ENCODE data around the gene ETV4.

ETV4 gene

DNA sequence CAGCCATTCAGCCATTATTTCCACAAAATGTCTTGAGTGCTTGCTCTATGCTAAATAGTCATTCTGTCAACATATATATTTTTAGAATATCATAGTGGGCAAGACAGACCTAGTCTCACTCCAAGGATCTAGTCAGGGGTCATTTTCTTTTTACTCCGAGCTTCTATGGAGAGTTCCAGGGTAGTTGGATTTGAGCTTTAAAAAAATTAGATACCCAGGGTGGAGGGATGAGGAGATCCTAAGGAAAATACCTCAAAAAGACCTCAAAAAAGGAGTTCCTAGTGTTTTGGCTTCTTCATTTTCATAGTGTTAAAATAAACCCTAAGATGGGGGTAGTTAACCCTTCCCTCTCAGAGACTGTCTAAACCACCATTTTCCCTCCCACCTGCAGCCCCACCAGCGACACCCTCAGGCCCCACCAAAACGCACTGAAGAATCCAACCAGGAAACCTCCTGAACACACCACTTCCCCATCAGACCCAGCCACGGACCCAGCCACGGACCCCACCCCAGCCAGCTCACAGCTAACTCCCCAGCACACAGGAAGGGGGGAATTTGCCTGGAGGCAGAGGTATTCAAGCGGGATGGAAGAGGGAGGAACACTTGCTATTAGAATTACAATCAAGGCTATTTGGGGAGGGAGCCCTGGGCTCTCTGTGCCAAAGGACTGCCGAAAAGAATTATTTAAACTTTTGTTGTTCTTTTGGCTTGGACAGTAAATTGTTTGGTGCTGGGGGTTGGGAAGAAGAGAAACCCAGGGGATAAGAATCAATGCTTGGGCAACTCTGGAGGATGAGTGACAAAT, 2.2 kb downstream of the ETV4 start:
- Mint-ChIP-seq H3K4me1 (ENCODE audit: low read depth) (peaks cover 23% of the 10 kb centered on the region), H3K4me3 (peak overlapping the region; percentile 78), H3K27ac (no peak overlapping the region)

DNA sequence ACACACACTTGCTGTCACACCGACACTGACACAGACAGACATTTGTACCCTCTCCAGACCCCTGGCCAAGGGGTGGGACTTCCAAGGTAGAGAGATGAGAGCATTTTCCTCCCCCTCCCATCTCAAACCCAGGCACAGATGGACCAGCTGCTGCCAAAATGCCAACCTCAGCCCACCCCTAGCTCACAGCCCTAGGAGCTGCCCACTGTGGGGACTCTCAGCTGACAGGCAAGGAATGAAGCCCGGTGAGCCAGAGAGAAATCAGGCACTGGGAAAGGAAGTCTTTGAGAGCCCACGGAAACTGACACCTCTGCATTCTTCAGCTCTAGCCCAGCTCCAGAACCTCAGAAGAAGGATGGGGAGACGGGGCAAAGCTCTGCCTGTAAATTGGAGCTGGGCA, 2.8 kb downstream of the ETV4 start:
- Mint-ChIP-seq H3K4me3 (no peak overlapping the region), H3K27ac (no peak overlapping the region), H3K36me3 (ENCODE audit: low read depth) (no peaks in the 10 kb centered on the region), H3K4me1 (ENCODE audit: low read depth) (peaks cover 23% of the 10 kb centered on the region), H3K9me3 (no peaks in the 10 kb centered on the region), H3K27me3 (ENCODE audit: low read depth) (peaks cover 53% of the 10 kb centered on the region)
- no peak for DNase-seq (ENCODE audit: low spot score)

More for the DNA sequence above, 2.2 kb downstream of the ETV4 start:
- peaks cover 53% of the 10 kb centered on the region for H3K27me3 Mint-ChIP-seq (ENCODE audit: low read depth)
- no peak for DNase-seq (ENCODE audit: low spot score)
- H3K36me3 Mint-ChIP-seq (ENCODE audit: low read depth) = no peaks in the 10 kb centered on the region
- no peaks in the 10 kb centered on the region for H3K9me3 Mint-ChIP-seq

DNA sequence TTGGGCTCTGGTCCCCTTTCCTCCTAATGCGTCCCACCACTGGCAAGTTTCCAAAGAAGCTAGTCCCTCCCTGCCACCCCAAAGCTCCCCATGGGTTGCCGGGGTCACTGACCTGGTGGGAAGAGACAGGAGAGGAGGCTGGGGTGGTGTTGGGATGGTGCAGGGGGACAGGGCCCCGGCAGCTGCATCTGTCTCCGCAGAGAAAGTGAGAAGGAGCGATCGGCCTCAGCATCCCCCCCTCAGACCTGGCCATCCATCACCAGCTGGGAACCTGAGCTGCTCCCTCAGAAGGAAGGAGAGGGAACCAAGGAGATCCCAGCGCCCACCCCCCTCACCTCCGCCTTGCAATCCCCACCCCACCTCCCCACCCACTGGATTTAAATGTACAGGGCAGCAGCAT, 3.3 kb downstream of the ETV4 start:
- Mint-ChIP-seq H3K4me3 (no peak overlapping the region), H3K36me3 (ENCODE audit: low read depth) (no peaks in the 10 kb centered on the region), H3K27me3 (ENCODE audit: low read depth) (peaks cover 50% of the 10 kb centered on the region), H3K9me3 (no peaks in the 10 kb centered on the region), H3K27ac (no peak overlapping the region), H3K4me1 (ENCODE audit: low read depth) (peaks cover 23% of the 10 kb centered on the region)
- no peak for DNase-seq (ENCODE audit: low spot score)

DNA sequence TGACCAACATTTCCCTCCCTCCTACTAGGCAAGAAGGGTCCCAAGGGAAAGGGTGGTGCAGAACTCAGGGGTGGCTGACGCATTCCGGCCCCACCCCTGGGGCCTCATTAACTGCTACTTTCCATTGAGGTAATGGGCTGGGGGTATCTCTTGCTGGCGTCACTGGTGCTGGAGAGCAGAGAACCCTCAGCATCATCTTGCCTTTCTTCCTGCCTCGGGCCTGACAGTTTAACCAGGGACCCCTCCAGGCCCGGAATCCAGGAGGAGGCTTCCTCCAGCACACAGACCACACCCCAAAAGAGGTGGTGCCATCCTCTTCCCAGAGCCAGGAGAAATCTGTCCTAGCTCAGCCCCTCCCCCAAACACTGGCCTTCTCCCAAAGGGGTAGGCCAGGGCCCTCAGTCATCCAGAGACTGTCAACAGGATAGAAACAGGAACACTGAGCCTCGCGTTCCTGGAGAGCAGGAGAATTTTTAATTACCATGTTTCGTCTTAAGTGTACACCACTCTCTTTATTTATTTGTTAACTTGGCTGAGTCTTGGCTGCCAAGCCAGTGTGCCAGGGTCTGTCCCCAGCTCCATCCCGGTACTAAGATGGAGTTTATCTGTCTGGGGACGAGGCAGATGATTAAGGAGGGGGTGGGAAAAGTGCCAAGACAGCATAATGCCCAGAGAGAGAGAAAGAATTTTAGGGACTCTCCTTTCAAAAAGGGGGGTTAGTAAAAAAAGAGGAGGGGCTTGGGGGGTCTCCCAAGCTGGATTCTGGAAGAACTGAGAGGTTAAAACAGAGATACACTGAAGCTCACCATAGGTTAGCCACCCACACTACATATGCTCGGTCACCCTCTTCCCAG, 5.1 kb downstream of the ETV4 start:
- no peak overlapping the region for H3K27ac Mint-ChIP-seq
- no peaks in the 10 kb centered on the region for H3K9me3 Mint-ChIP-seq
- H3K4me1 Mint-ChIP-seq (ENCODE audit: low read depth) = peaks cover 15% of the 10 kb centered on the region
- no peak for DNase-seq (ENCODE audit: low spot score)
- no peak overlapping the region for H3K4me3 Mint-ChIP-seq
- no peaks in the 10 kb centered on the region for H3K36me3 Mint-ChIP-seq (ENCODE audit: low read depth)
- H3K27me3 Mint-ChIP-seq (ENCODE audit: low read depth) = peaks cover 34% of the 10 kb centered on the region

DNA sequence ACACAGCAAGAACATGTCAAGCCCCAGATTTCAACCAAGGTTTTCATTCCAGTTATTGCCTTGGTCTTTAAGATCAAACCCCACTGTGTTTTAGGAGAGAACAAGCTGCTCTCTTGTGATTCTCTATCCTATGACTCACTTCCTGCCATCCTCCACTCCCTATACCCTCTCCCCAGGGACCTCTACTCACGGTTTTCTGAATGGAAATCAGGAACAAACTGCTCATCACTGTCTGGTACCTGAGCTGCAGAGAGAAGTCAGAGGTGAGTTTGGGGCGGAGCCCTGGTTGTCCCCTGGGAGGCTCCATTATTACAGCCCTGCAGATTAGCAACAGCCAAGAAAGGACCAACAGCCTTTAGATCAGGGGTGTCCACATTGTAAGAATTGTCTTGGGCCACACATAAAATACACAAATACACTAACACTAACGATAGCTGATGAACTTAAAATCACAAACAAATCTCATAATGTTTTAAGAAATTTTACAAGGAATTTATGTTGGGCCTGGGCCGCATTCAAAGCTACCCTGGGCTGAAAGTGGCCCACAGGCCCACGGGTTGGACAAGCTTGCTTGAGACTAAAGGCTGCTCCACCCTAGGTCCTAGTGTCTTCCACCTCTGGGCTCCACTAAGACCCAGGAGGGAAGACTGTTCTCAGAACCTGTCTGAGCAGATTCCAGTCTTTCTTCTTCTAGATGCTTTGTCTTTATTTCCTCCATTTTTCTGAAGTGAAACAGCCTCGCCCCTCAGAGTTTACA, 9.7 kb downstream of the ETV4 start:
- Mint-ChIP-seq H3K4me1 (ENCODE audit: low read depth) (peaks cover 6% of the 10 kb centered on the region), H3K27me3 (ENCODE audit: low read depth) (peaks cover 2% of the 10 kb centered on the region), H3K4me3 (no peak overlapping the region), H3K27ac (no peak overlapping the region), H3K36me3 (ENCODE audit: low read depth) (no peaks in the 10 kb centered on the region), H3K9me3 (no peaks in the 10 kb centered on the region)
- DNase-seq (ENCODE audit: low spot score) = no peak

DNA sequence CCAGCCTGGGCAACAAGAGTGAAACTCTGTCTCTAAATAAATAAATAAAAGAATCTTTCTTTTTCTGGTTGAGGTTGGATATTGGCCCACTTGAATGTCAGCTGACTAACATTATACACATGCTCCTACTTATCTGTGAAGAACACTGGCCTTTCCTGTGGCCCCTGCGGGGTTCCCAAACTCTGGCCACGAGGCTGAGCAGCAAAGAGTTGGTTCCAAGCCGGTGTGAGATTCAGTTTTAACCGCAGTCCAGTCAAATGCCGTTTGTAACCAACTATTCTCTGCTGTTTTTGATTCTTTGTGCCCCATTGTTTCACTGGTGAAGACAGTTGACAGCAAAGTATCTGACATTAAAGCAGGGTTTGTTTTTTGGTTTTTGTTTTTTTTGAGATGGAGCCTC, 11.2 kb downstream of the ETV4 start:
- no peak for DNase-seq (ENCODE audit: low spot score)
- Mint-ChIP-seq H3K27ac (no peak overlapping the region), H3K4me1 (ENCODE audit: low read depth) (peaks cover 9% of the 10 kb centered on the region)

DNA sequence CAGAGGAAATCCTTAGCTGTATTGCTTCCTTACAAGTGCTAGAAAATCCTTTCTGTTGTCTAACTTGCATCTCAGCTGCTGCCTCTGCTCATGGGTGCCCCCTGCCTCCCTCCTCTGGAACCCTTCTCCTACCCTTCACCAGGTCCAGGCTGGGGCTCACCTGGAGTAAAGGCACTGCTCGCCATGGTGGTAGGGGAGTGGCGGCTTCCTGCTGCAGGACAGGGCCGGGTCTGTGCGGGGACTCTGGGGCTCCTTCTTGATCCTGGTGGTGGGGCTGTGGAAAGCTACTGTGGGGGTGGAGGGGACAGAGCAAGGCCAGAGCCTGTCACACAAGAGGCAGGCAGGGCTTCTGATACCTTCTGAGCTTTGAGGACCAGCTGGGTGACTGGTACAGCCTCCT, 12.4 kb downstream of the ETV4 start:
- Mint-ChIP-seq H3K36me3 (ENCODE audit: low read depth) (no peaks in the 10 kb centered on the region), H3K27me3 (ENCODE audit: low read depth) (no peaks in the 10 kb centered on the region), H3K4me3 (no peak overlapping the region), H3K4me1 (ENCODE audit: low read depth) (peaks cover 10% of the 10 kb centered on the region), H3K9me3 (no peaks in the 10 kb centered on the region), H3K27ac (no peak overlapping the region)
- no peak for DNase-seq (ENCODE audit: low spot score)

More for the DNA sequence above, 11.2 kb downstream of the ETV4 start:
- no peaks in the 10 kb centered on the region for H3K9me3 Mint-ChIP-seq
- no peak overlapping the region for H3K4me3 Mint-ChIP-seq
- no peaks in the 10 kb centered on the region for H3K36me3 Mint-ChIP-seq (ENCODE audit: low read depth)
- H3K27me3 Mint-ChIP-seq (ENCODE audit: low read depth) = no peaks in the 10 kb centered on the region

DNA sequence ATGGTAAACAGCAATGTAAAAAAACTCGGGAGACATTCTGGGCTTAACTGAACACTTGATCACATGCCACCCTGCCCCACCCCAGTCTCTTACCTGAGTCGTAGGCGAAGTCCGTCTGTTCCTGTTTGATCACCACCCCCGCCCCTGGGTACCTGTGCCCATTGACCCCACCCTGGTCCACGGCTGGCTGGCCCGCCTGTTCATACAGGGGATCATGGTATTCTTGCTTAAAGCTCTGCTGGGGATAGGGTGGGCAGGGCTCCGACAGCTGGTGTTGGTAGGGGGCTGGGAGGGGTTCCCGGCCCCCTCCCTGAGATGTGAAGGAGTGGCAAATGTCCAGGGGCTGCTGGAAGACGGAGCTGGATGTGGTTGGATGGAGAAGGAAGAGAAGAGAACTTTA, 13.6 kb downstream of the ETV4 start:
- Mint-ChIP-seq H3K4me3 (no peak overlapping the region), H3K27me3 (ENCODE audit: low read depth) (no peaks in the 10 kb centered on the region), H3K9me3 (no peaks in the 10 kb centered on the region), H3K27ac (no peak overlapping the region), H3K4me1 (ENCODE audit: low read depth) (peaks cover 10% of the 10 kb centered on the region), H3K36me3 (ENCODE audit: low read depth) (no peaks in the 10 kb centered on the region)
- DNase-seq (ENCODE audit: low spot score) = no peak

DNA sequence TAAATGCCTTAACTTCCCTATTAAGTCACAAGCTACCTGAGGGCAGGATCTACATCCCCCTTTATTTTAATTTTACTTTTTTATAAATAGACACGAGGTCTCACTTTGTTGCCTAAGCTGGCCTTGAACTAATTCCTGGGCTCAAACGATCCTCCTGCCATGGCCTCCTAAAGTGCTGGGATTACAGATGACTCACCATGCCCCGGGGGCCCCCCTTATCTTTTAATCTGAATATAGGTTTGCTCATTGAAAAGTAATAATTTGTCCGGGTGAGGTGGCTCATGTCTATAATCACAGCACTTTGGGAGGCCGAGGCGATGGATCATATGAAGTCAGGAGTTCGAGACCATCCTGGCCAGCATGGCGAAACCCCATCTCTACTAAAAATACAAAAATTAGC, 14.2 kb downstream of the ETV4 start:
- DNase-seq (ENCODE audit: low spot score) = no peak
- Mint-ChIP-seq H3K27me3 (ENCODE audit: low read depth) (no peaks in the 10 kb centered on the region), H3K9me3 (no peaks in the 10 kb centered on the region), H3K4me1 (ENCODE audit: low read depth) (peaks cover 10% of the 10 kb centered on the region), H3K27ac (no peak overlapping the region), H3K4me3 (no peak overlapping the region), H3K36me3 (ENCODE audit: low read depth) (peaks cover 3% of the 10 kb centered on the region)

DNA sequence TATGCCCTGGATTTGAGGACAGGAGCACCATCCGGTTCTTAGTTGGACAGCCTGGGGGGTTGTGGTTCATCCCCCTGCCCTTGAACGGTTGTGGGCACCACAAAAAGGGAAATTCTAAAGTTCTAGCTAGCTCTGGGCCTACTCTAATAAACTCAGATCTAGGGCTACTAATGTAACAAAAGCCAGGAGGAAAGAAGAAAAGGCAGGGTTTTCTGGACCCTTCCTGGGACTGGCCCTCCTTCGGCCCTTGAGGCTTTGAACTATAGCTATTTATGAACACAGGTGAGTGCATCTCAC, 15.1 kb downstream of the ETV4 start:
- H3K4me3 Mint-ChIP-seq = no peak overlapping the region
- peaks cover 5% of the 10 kb centered on the region for H3K36me3 Mint-ChIP-seq (ENCODE audit: low read depth)
- peaks cover 4% of the 10 kb centered on the region for H3K4me1 Mint-ChIP-seq (ENCODE audit: low read depth)
- H3K27me3 Mint-ChIP-seq (ENCODE audit: low read depth) = no peaks in the 10 kb centered on the region
- DNase-seq (ENCODE audit: low spot score) = no peak
- H3K9me3 Mint-ChIP-seq = no peaks in the 10 kb centered on the region
- H3K27ac Mint-ChIP-seq = no peak overlapping the region

DNA sequence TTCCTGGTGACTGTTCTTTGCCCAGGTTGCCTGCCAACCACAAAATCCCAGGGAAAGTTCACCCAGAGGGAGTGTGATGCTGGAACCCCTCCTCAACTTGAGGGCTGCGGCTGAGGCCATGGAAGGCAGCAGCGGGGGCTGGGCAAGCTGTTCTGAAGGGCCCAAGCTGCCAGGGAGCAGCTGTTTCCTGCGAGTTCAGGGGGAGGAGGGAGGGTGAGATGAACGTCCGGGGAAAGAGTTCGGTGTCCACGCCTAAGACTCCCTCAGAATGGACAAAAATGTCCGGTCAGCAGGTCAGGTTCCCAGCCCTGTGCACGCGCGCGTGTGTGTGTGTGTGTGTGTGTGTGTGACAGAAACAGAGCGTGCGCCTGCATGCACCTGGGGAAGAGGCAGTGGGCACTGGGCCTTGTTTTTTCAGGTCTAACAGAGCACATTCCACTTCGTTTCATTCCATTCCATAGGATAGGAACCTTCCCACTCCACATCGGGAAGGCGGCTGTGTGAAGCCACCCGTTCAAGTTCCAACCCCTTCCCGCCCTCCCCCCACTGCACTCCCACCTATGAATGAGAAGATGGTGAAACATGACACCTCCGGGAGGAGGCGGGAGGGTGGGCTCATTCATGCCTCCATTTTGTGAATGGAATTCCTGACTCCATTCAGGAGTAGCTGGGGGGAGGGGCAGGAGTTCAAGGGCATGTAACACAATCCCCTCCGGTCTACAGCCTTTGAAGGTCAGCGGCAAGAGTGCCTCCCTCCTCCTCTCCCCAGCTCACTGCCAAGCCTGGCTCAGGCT, 15.7 kb downstream of the ETV4 start:
- Mint-ChIP-seq H3K27ac (no peak overlapping the region), H3K4me1 (ENCODE audit: low read depth) (peaks cover 4% of the 10 kb centered on the region), H3K36me3 (ENCODE audit: low read depth) (peaks cover 5% of the 10 kb centered on the region), H3K4me3 (no peak overlapping the region), H3K9me3 (no peaks in the 10 kb centered on the region), H3K27me3 (ENCODE audit: low read depth) (no peaks in the 10 kb centered on the region)
- no peak for DNase-seq (ENCODE audit: low spot score)

DNA sequence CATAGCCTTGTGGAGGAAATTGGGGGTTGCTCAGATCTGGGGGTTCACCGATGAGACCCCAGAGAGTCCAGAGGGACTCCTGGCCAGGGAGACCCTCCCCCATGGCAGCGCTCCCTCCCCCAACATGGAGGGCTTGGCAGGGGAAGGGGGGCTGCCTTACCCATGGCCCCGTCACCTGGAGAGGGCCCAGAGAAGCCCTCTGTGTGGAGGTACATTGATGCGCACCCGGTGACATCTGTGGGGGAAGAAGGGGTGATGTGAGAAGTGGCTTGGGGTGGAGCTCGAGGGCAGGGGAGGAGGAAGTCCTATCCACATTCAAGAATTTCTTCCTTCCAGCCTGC, 16.2 kb downstream of the ETV4 start:
- DNase-seq (ENCODE audit: low spot score) = no peak
- no peaks in the 10 kb centered on the region for H3K27me3 Mint-ChIP-seq (ENCODE audit: low read depth)
- no peak overlapping the region for H3K4me3 Mint-ChIP-seq
- peaks cover 4% of the 10 kb centered on the region for H3K4me1 Mint-ChIP-seq (ENCODE audit: low read depth)
- H3K9me3 Mint-ChIP-seq = no peaks in the 10 kb centered on the region
- peaks cover 7% of the 10 kb centered on the region for H3K36me3 Mint-ChIP-seq (ENCODE audit: low read depth)
- no peak overlapping the region for H3K27ac Mint-ChIP-seq

DNA sequence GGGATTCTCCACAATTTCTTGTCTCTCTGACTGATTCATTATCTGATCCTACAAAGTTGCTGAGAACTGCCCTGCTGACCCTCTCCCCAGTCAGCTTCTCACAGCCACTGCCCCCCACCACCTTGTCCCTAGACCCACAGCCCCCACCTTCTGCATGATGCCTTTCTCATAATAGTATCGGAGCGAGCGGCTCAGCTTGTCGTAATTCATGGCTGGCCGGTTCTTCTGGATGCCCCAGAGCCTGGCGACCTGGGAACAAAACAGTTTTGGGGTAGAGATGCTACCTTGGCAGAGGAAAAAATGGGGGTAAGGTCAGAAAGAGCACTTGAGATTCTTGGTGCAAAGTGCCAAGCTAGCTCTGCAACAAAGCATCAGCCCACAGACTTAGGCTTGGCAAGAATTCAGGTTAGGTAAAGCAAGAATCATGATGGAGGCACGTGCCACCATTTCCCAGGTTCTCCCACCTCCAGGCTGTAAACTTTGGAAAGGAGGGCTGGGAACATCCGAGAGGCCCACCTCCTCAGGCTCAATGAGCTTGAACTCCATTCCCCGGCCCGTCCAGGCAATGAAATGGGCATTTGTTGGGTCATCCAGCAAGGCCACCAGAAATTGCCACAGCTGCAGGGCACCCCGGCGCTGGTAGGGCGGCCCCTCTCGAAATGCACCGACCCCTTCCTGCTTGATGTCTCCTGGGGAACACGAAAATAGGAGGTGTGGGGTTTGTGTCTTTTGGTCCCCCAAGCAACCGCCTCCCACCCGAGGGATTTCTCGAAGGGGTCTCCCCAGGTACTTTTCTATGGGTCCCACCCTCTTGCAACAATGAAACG, 16.9 kb downstream of the ETV4 start:
- no peak overlapping the region for H3K4me3 Mint-ChIP-seq
- H3K9me3 Mint-ChIP-seq = no peaks in the 10 kb centered on the region
- H3K27me3 Mint-ChIP-seq (ENCODE audit: low read depth) = no peaks in the 10 kb centered on the region
- H3K36me3 Mint-ChIP-seq (ENCODE audit: low read depth) = peaks cover 15% of the 10 kb centered on the region
- DNase-seq (ENCODE audit: low spot score) = no peak
- no peak overlapping the region for H3K27ac Mint-ChIP-seq
- peaks cover 4% of the 10 kb centered on the region for H3K4me1 Mint-ChIP-seq (ENCODE audit: low read depth)
